Measurements from ENCODE around the gene CBS.
"Not testable (repeated sequence)": the region's sequence is repeated elsewhere in the genome, so short reads cannot be mapped to it uniquely, and the experiment has no call there.

DNA sequence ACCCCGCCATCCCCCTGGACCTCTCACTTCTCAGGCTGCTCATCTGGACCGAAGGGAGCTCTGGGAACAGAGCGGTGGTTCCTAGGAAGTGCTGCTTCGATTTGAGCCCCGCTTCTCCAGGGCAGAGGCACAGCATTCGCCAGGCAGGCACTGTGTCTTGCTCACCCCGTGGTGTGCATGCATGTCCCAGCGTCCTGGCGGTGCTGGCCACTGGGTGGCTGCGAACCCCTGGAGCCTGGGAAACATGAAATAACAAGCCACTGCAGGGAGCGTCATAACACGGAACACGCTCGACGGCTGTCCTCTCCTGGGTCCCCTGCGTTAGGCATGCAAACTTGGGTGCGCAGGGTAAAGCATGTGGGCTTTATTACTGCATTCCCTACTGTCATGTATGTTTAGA, 13.8 kb upstream of the CBS start:
- not testable (repeated sequence) for TF ChIP-seq POLR2A (IDR thresholded peaks at IDR 0.05)
- TF ChIP-seq, protein P1, sequence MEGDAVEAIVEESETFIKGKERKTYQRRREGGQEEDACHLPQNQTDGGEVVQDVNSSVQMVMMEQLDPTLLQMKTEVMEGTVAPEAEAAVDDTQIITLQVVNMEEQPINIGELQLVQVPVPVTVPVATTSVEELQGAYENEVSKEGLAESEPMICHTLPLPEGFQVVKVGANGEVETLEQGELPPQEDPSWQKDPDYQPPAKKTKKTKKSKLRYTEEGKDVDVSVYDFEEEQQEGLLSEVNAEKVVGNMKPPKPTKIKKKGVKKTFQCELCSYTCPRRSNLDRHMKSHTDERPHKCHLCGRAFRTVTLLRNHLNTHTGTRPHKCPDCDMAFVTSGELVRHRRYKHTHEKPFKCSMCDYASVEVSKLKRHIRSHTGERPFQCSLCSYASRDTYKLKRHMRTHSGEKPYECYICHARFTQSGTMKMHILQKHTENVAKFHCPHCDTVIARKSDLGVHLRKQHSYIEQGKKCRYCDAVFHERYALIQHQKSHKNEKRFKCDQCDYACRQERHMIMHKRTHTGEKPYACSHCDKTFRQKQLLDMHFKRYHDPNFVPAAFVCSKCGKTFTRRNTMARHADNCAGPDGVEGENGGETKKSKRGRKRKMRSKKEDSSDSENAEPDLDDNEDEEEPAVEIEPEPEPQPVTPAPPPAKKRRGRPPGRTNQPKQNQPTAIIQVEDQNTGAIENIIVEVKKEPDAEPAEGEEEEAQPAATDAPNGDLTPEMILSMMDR (IDR thresholded peaks at IDR 0.05): not testable (repeated sequence)

All from heart left ventricle (tissue), 13 donors.